KMS-11 (cell line): ENCODE measurements around the gene DPAGT1.

Experiments used
- H2AFZ ChIP-seq: fragments of 200-600 bp; sonication (generic); 2 replicates; pipeline ENCODE4 v1.6.1; 2016; ENCODE audit warnings: antibody characterized with exemption, mixed run types, low read depth
- H3K27ac ChIP-seq: fragments of 200-600 bp; sonication (generic); 2 replicates; pipeline ENCODE4 v1.6.1; 2016; ENCODE audit warnings: mild to moderate bottlenecking, mixed run types
- H3K27me3 ChIP-seq: fragments of 200-600 bp; sonication (generic); 2 replicates; pipeline ENCODE4 v1.6.1; 2017; ENCODE audit warnings: mild to moderate bottlenecking, low read depth, mixed run types, moderate library complexity; ENCODE audit not compliant: insufficient read depth
- H3K36me3 ChIP-seq: fragments of 200-600 bp; sonication (generic); 2 replicates; pipeline ENCODE4 v1.6.1; 2017; ENCODE audit warnings: mild to moderate bottlenecking, mixed run types; ENCODE audit not compliant: insufficient read depth
- H3K4me1 ChIP-seq: fragments of 200-600 bp; sonication (generic); 2 replicates; pipeline ENCODE4 v1.6.1; 2016; ENCODE audit warnings: mild to moderate bottlenecking, low read depth, mixed run types; ENCODE audit not compliant: poor library complexity, severe bottlenecking
- H3K4me2 ChIP-seq: fragments of 200-600 bp; sonication (generic); 2 replicates; pipeline ENCODE4 v1.7.0; 2016; ENCODE audit warnings: mild to moderate bottlenecking, mixed run types
- H3K4me3 ChIP-seq: fragments of 200-600 bp; sonication (generic); IDR thresholded peaks from 2 replicates; pipeline ENCODE4 v1.6.1; 2017; ENCODE audit warnings: low read depth, low read length, mixed read lengths; ENCODE audit not compliant: insufficient read depth
- H3K79me2 ChIP-seq: fragments of 200-600 bp; sonication (generic); 2 replicates; pipeline ENCODE4 v1.6.1; 2016; ENCODE audit warnings: low read depth, mixed run types; ENCODE audit not compliant: insufficient read depth
- H3K9ac ChIP-seq: fragments of 200-600 bp; sonication (generic); 2 replicates; pipeline ENCODE4 v1.6.1; 2016; ENCODE audit warnings: mild to moderate bottlenecking, mixed run types
- H4K20me1 ChIP-seq: fragments of 200-600 bp; sonication (generic); 2 replicates; pipeline ENCODE4 v1.6.1; 2016; ENCODE audit warnings: mild to moderate bottlenecking, mixed run types; ENCODE audit not compliant: insufficient read depth
- CTCF ChIP-seq: fragments of 200-600 bp; sonication (generic); conservative IDR thresholded peaks from 2 replicates; pipeline ENCODE4 v1.6.1; 2017; ENCODE audit warnings: low read depth, mild to moderate bottlenecking, antibody characterized with exemption, low read length, moderate library complexity, mixed read lengths

DPAGT1 gene

GRCh38 chr11:119100994-119101758 lies 477 bp downstream of the DPAGT1 start:
- peaks cover 38% of the 10 kb centered on the region for H3K4me1 ChIP-seq
- H4K20me1 ChIP-seq, result no peaks in the 10 kb centered on the region
- H3K27ac ChIP-seq, result peak overlapping the region; percentile 94
- no peaks in the 10 kb centered on the region for H3K27me3 ChIP-seq
- H3K4me2 ChIP-seq, result peak overlapping the region; percentile 94
- TF ChIP-seq CTCF, result no peak
- H3K79me2 ChIP-seq, result peaks cover 21% of the 10 kb centered on the region; the same call in 1 of the 2 replicates
- no peak overlapping the region for H3K4me3 ChIP-seq
- H2AFZ ChIP-seq, result peak overlapping the region; percentile 73
- peak overlapping the region; percentile 92 for H3K9ac ChIP-seq
- H3K36me3 ChIP-seq, result no peaks in the 10 kb centered on the region

- peak; percentile 37; the same call in 1 of the 2 replicates for TF ChIP-seq CTCF
- Histone ChIP-seq H3K4me2 (peak overlapping the region; percentile 94), H3K36me3 (no peaks in the 10 kb centered on the region), H3K4me3 (no peak overlapping the region), H3K27me3 (no peaks in the 10 kb centered on the region), H3K79me2 (peaks cover 21% of the 10 kb centered on the region; the same call in 1 of the 2 replicates), H4K20me1 (no peaks in the 10 kb centered on the region), H3K27ac (no peak overlapping the region; the same call in 1 of the 2 replicates), H3K4me1 (peaks cover 36% of the 10 kb centered on the region), H3K9ac (peak overlapping the region; percentile 92; the same call in 1 of the 2 replicates), H2AFZ (no peak overlapping the region; the same call in 1 of the 2 replicates)
Measured at GRCh38 chr11:119100246-119100970, 1.2 kb downstream of the DPAGT1 start.

- no peaks in the 10 kb centered on the region for H4K20me1 ChIP-seq
- TF ChIP-seq CTCF, result no peak
- H2AFZ ChIP-seq, result no peak overlapping the region
- H3K27ac ChIP-seq, result no peak overlapping the region
- no peak overlapping the region for H3K9ac ChIP-seq
- H3K27me3 ChIP-seq, result no peaks in the 10 kb centered on the region
- peaks cover 32% of the 10 kb centered on the region for H3K4me1 ChIP-seq
- H3K79me2 ChIP-seq, result peaks cover 25% of the 10 kb centered on the region; the same call in 1 of the 2 replicates
- no peak overlapping the region for H3K4me3 ChIP-seq
- H3K4me2 ChIP-seq, result peak overlapping the region; percentile 94; the same call in 1 of the 2 replicates
- H3K36me3 ChIP-seq, result no peaks in the 10 kb centered on the region
Measured at GRCh38 chr11:119099711-119100110, 1.9 kb downstream of the DPAGT1 start.

GRCh38 chr11:119095066-119095880 lies 6.4 kb downstream of the DPAGT1 start:
- Histone ChIP-seq H3K36me3 (0 out of 2 replicates have a peak, but pooled peaks cover 3% of the 10 kb centered on the region), H2AFZ (peak overlapping the region; percentile 17; the same call in 1 of the 2 replicates), H3K4me1 (peaks cover 27% of the 10 kb centered on the region), H4K20me1 (peaks cover 9% of the 10 kb centered on the region), H3K27me3 (no peaks in the 10 kb centered on the region), H3K9ac (peak overlapping the region; percentile 87), H3K79me2 (peaks cover 32% of the 10 kb centered on the region), H3K4me2 (peak overlapping the region; percentile 71), H3K4me3 (no peak overlapping the region), H3K27ac (peak overlapping the region; percentile 69)
- TF ChIP-seq CTCF, result peak; percentile 2; the same call in 1 of the 2 replicates
